HCT116 (cell line): Measurements from ENCODE around the gene C18orf32. TPM values are rescaled to one million over a fixed set of nuclear protein-coding genes. Genes with fewer than 3 reads are reported as not detected.

Experiments used
- ATAC-seq: fragments of 200-7000 bp; cut with Tn5 transposase; 2 replicates; pipeline ENCODE4 v1.9.1; 2020; ENCODE audit warnings: mild to moderate bottlenecking, moderate library complexity
- BruUV-seq: library from RNA; stranded (reverse); fragments of 400-500 nt; replicated peaks from 2 replicates; lab custom pipeline; 2021; lab: Mats Ljungman, UMichigan
- CTCF ChIA-PET: fragments of 300-600 bp; sonication (Branson Sonifier 250); formaldehyde crosslinking; loops from one replicate; lab custom pipeline; 2021; ENCODE audit warnings: antibody characterized with exemption; lab: Charles Lee
- POLR2A ChIA-PET: fragments of 300-600, 350-600 bp; sonication (Branson Sonifier 250); formaldehyde crosslinking; loops from one replicate; lab custom pipeline; 2021; ENCODE audit warnings: antibody characterized with exemption; lab: Charles Lee
- RAD21 ChIA-PET, 2 experiments: fragments of 300-600 bp; sonication (Branson Sonifier 250); formaldehyde crosslinking; loops; one replicate each; lab custom pipeline; 2023; ENCODE audit warnings: low total read pairs in 2 of 2; ENCODE audit not compliant: uncharacterized antibody in 2 of 2, unreplicated experiment in 2 of 2, low non-redundant PET in 1 of 2; lab: Charles Lee
- DNase-seq: peaks from one replicate; pipeline ENCODE4 v3.0.0-alpha.2; 2010; ENCODE audit warnings: low read depth, low spot score
- H2AFZ ChIP-seq: fragments of 200-600 bp; shearing (Covaris generic), sonication (generic); 2 replicates; pipeline ENCODE4 v1.6.1; 2017; ENCODE audit warnings: low read depth, mixed run types, mixed read lengths, antibody characterized with exemption, low read length; ENCODE audit not compliant: poor library complexity, severe bottlenecking
- H3K27ac ChIP-seq: 2 replicates; pipeline ENCODE4 v1.5.1; 2012; ENCODE audit warnings: low read depth, low read length
- H3K27me3 ChIP-seq: fragments of 200-600 bp; sonication (generic); 2 replicates; pipeline ENCODE4 v1.6.1; 2016; ENCODE audit warnings: mixed run types, low read length, mixed read lengths; ENCODE audit not compliant: insufficient read depth
- H3K36me3 ChIP-seq, 2 experiments: fragments of 200-500 bp in 1 of 2; fragments of 200-600 bp in 1 of 2; sonication (Bioruptor generic) in 1 of 2; sonication (generic) in 1 of 2; 2 replicates each; pipeline versions ENCODE4 v1.5.1 to v1.6.1; 2014 to 2016; ENCODE audit warnings: low read length in 2 of 2, inconsistent platforms in 1 of 2, mixed read lengths in 1 of 2, mixed run types in 1 of 2; ENCODE audit not compliant: insufficient read depth in 2 of 2, control insufficient read depth in 1 of 2
- H3K4me1 ChIP-seq, 2 experiments: fragments of 200-600 bp in 1 of 2; sonication (generic) in 1 of 2; 2 replicates each; pipeline versions ENCODE4 v1.5.1 to v1.6.1; 2012 to 2017; ENCODE audit warnings: low read length in 2 of 2, inconsistent platforms in 1 of 2, mild to moderate bottlenecking in 1 of 2, mixed read lengths in 1 of 2, mixed run types in 1 of 2, moderate library complexity in 1 of 2; ENCODE audit not compliant: insufficient read depth in 2 of 2, control insufficient read depth in 1 of 2
- H3K4me2 ChIP-seq: fragments of 200-600 bp; sonication (generic); 2 replicates; pipeline ENCODE4 v1.6.1; 2017; ENCODE audit warnings: mixed run types, low read length, mixed read lengths
- H3K4me3 ChIP-seq, 2 experiments: fragments of 200-600 bp in 1 of 2; sonication (generic) in 1 of 2; replicated peaks in 1 of 2; 2 replicates each; pipeline ENCODE4 v1.5.1; 2011 to 2016; ENCODE audit warnings: low read length in 2 of 2, control low read depth in 1 of 2, low read depth in 1 of 2, mild to moderate bottlenecking in 1 of 2, mixed read lengths in 1 of 2, mixed run types in 1 of 2
- H3K79me2 ChIP-seq: fragments of 200-600 bp; sonication (generic); 2 replicates; pipeline ENCODE4 v1.6.1; 2017; ENCODE audit warnings: mild to moderate bottlenecking, mixed run types, low read length, moderate library complexity, mixed read lengths; ENCODE audit not compliant: insufficient read depth
- H3K9ac ChIP-seq: fragments of 200-600 bp; sonication (generic); 2 replicates; pipeline ENCODE4 v1.6.1; 2016; ENCODE audit warnings: low read length, mixed read lengths
- H3K9me2 ChIP-seq: fragments of 200-600 bp; sonication (generic), shearing (Covaris generic); 2 replicates; pipeline ENCODE4 v1.6.1; 2017; ENCODE audit warnings: mixed run types, mild to moderate bottlenecking, moderate library complexity; ENCODE audit not compliant: insufficient read depth
- H3K9me3 ChIP-seq, 2 experiments: fragments of 200-500 bp in 1 of 2; fragments of 200-600 bp in 1 of 2; sonication (Bioruptor generic) in 1 of 2; sonication (generic) in 1 of 2; 2 replicates each; pipeline ENCODE4 v1.6.1; 2014 to 2017; ENCODE audit warnings: low read length in 2 of 2, mixed read lengths in 2 of 2, inconsistent platforms in 1 of 2, low read depth in 1 of 2, mild to moderate bottlenecking in 1 of 2, mixed run types in 1 of 2, moderate library complexity in 1 of 2; ENCODE audit not compliant: control insufficient read depth in 1 of 2, insufficient read depth in 1 of 2
- H4K20me1 ChIP-seq: fragments of 200-600 bp; sonication (generic), shearing (Covaris generic); 2 replicates; pipeline ENCODE4 v1.6.1; 2017; ENCODE audit warnings: mixed run types, mild to moderate bottlenecking, moderate library complexity; ENCODE audit not compliant: insufficient read depth
- EGR1 ChIP-seq: IDR thresholded peaks from 2 replicates; pipeline ENCODE4 v1.6.1; 2012; ENCODE audit warnings: low read depth
- REST ChIP-seq: IDR thresholded peaks from 2 replicates; pipeline ENCODE4 v1.6.1; 2012; ENCODE audit warnings: low read depth
- ZNF274 ChIP-seq: fragments of 200-500 bp; sonication (Bioruptor generic); IDR thresholded peaks from 2 replicates; pipeline ENCODE4 v1.6.1; 2014; ENCODE audit warnings: mild to moderate bottlenecking, low read depth, low read length, inconsistent platforms
- intact Hi-C: fragments of 100-400 bp; cut with micrococcal nuclease; formaldehyde crosslinking; loops from 2 replicates; pipeline ENCODE4 v1.10.0; 2022
- total RNA-seq: library from RNA; stranded (reverse); gene quantifications from one replicate; pipeline ENCODE4 v1.2.1, GENCODE V29; 2021; ENCODE audit not compliant: unreplicated experiment

Gene C18orf32
- total RNA-seq, 1 experiment from 2014 or later, result 35.0 TPM

- Histone ChIP-seq H3K9ac (no peak overlapping the region), H3K9me2 (no peaks in the 10 kb centered on the region), H3K4me3 (no peak overlapping the region), H3K36me3 (no peaks in the 10 kb centered on the region), H3K79me2 (no peaks in the 10 kb centered on the region), H3K4me2 (no peak overlapping the region), H3K9me3 (no peaks in the 10 kb centered on the region), H3K27me3 (no peaks in the 10 kb centered on the region), H4K20me1 (no peaks in the 10 kb centered on the region), H3K4me1 (peaks cover 8 to 18% of the 10 kb centered on the region in 2 experiments), H3K27ac (no peak overlapping the region), H2AFZ (no peak overlapping the region)
- RAD21 ChIA-PET, result no interaction called here
- POLR2A ChIA-PET, result no interaction called here
- intact Hi-C loops, result loop anchor here (10.0 kb wide), 1 partner anchor 835 kb away; no protein-coding TSS in a partner anchor
- no peak for DNase-seq
- TF ChIP-seq ZNF274, result no peak
- no peak for TF ChIP-seq EGR1
- TF ChIP-seq REST, result no peak
- CTCF ChIA-PET, result interaction anchor here (1.6 kb wide), 1 partner anchor 9 kb away, joined by 8 read pairs; no protein-coding TSS in a partner anchor
- BruUV-seq, result no TSS peak
- ATAC-seq, result no peak
Measured at GRCh38 chr18:49519101-49519971, 32.3 kb upstream of the C18orf32 start.
